Activated CD4-positive, alpha-beta T cell treated with anti-CD3 and anti-CD28 coated beads, Interleukin-10, Interleukin-2, amounts not matched to agents 100 ng/mL and 50 ng/mL, durations not matched to agents 16 hours and 8 hours (primary cell): ENCODE results near the gene TRIM33.
"Not testable (repeated sequence)": the region's sequence is repeated elsewhere in the genome, so short reads cannot be mapped to it uniquely, and the experiment has no call there.

ENCODE experiments used
- DNase-seq: peaks from one replicate; pipeline ENCODE4 v3.0.0-alpha.2; 2020

Gene TRIM33

GRCh38 chr1:114462341-114462740 is 48.7 kb downstream of the TRIM33 start:
- DNase-seq = no peak

- DNase-seq = peak; percentile 71
These were observed 52.7 kb downstream of the TRIM33 start for GRCh38 chr1:114458237-114458777.

- no peak for DNase-seq
These were observed 53.2 kb downstream of the TRIM33 start for GRCh38 chr1:114457675-114458236.

GRCh38 chr1:114456586-114456985 is 54.4 kb downstream of the TRIM33 start:
- no peak for DNase-seq

DNA sequence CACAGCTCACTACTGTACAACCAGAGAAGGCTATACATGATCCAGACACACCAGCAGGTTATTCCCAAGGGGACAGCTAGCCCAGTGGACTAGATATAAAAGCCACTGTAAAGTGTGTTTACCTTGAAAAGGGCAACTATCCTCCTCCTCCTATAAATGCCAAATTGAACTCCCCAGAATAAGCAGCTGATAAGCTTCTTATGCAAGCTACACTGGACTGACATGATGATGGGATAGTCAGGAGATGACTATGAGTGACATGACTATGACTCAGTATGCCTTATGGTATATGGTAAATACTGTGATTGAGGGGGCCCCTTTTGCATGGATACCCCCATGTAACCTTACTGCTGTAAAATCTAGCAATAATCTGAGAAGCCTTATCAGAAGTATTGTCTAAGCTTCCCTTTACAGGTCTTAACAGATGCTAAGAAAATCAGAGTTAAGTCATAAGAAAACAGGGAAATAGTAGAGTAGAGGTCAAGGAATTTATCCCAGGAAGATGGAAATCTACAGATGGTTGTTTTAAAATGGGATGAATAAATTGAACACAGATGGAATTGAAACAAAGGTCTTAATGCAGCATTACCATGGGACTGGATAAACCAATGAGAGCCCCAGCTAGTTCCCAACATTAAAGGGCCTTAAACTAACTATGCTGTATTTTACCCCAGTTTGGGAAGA is 55.8 kb downstream of the TRIM33 start:
- DNase-seq = no peak

DNA sequence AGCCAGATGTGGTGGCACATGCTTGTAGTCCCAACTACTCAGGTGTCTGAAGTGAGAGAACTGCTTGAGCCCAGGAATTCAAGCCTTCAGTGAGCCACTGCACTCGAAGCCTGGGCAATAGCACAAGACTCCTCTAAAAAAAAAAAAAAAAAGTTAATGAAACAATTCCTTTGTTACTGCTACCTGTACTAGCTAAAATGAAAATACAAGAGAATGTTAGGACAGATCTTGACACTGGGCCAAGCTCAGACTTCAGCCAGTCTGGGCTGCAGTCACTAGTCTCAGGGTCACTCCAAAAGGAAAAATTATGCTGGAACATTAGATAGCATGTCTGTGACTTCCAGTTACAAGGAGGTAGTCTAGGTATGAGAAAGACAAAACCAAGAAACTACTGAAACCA is 56.5 kb downstream of the TRIM33 start:
- no peak for DNase-seq

DNA sequence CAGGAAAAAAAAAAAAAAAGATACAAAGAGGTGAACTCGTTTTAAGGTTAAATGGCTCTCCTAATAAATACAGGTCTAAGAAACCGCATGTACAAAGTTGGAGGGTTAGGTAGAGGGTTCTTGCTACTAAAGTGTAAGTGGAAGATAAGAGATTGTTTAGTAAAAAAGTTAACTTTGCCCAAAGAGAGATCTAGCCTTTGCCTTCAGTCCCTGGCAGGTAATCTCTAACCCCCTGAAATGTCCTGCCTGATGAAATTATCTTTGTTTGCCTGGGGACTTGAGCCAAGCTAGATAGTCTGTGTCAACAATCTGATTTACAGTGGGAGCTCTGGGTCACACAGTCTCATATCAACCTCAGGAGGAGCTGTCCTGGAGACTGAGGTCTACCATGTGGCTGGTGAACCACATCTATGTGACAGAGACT is 57.6 kb downstream of the TRIM33 start:
- no peak for DNase-seq

DNA sequence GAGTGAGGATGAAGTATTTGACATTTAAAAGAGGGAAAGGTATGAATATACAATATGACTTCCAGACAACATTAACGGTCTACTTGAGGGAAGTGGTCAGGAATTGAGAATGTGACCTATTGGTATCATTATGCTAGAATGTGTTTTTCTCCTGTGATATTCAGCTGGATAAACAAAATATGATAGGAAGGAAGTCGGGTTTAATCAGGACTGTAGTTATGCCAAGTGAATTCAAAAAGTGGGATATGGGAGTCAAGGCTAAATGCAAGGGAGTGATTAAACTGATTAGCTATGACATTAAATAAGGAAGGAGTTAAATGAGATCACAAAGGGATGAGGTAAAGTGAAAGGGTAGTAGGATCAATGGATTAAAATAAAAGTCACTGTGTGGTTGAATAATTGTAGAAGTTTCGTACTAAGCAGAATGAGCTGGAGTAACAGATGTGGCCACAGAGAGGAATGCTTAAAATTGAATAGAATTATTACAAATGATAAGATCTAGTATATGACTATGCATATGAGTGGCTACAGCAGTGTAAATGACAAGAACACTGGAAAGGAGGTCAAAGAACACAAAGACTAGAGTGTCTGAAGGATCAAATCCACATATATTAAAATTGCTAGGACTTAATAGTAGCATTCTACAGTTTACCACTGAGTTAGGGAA is 62.5 kb downstream of the TRIM33 start:
- no peak for DNase-seq

- DNase-seq = no peak
These were observed 64.8 kb downstream of the TRIM33 start for GRCh38 chr1:114446198-114446597.

GRCh38 chr1:114443226-114443625 is 67.8 kb downstream of the TRIM33 start:
- DNase-seq = not testable (repeated sequence)

DNA sequence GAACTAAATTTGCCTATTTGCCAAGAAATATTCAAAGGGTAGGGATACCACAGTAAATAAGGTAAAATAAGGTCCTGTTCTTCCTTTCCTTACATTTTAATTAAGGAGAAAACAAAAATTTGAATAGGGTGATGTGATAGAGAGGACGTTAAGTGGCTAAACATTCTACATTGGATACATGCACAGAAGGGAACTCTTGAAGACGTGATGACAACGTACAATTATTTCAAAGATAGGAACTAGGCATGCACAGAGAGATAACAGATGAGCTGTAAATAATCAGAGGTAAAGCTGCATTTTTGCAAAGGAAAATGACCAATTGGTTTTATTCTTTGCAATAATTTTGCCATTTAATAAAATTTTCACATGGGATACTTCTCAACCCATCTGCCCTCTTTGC is 69.7 kb downstream of the TRIM33 start:
- DNase-seq = no peak

DNA sequence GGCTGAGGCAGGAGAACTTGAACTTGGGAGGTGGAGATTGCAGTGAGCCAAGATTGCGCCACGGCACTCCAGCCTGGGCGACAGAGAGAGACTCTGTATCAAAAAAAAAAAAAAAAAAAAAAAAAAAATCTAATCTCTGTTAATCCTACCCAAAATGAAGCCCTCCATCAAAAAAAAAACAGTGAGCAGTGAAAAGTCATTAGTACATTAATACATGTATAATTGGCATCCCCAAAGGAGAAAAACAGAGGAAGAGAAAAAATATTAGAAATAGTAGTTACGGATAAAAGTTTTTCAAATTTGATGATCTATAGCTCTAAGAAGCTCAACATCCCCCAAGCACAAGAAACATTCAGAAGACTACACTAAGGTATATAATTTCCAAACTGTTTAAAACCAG is 71.6 kb downstream of the TRIM33 start:
- DNase-seq = no peak

DNA sequence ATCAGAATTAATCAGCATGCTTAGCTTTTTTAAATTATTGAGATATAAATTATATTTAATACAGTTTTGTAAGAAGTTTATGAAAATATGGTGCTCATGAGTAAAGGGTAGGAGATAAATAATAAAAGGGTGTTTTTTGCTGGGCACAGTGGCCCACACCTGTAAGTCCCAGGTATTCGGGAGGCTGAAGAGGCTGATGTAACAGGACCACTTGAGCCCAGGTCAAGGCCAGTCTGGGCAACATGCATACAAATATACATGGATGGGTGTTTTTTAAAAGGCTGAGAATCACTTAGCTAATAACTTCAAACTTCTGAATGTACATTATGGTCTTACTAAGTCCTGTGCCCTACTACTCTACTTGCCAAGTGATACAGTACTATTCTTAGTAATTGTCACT is 73.2 kb downstream of the TRIM33 start:
- DNase-seq = no peak

DNA sequence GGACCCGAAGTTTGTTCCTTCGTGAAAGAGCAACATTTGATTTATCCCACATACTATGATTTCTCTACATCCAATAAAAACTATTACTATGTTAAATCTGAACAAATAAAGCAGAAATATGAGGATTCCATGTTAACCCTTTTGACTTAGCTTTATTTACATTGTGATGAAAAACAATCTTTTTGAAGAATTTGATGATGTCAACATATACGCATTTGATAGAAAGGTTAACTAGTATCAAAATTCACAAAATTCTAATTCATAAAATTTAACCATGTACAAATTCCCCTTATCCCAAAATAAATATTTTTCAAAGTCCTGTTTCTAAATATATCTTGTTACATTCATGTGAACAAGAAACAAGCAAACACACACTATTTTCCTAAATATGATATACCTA is 74.2 kb downstream of the TRIM33 start:
- no peak for DNase-seq

- no peak for DNase-seq
These were observed 75.8 kb downstream of the TRIM33 start for GRCh38 chr1:114435088-114435715.

DNA sequence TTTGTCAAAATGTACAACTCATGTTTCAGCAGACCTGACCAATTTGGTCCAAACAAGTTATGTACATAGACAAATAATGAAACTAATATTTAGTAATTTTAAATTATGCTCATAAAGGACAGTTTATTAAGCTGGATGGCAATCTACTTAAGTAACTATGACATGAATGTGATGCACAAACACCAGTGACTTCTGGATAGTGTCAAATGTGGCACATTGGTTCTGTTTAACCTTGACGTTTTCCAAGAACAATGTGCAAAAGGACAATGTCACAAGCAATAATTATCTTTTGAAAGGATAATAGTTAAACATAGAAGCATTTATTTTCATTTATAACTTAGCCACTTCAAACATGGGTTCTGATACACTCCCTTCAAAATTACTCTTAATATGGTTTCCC is 80.0 kb downstream of the TRIM33 start:
- no peak for DNase-seq

DNA sequence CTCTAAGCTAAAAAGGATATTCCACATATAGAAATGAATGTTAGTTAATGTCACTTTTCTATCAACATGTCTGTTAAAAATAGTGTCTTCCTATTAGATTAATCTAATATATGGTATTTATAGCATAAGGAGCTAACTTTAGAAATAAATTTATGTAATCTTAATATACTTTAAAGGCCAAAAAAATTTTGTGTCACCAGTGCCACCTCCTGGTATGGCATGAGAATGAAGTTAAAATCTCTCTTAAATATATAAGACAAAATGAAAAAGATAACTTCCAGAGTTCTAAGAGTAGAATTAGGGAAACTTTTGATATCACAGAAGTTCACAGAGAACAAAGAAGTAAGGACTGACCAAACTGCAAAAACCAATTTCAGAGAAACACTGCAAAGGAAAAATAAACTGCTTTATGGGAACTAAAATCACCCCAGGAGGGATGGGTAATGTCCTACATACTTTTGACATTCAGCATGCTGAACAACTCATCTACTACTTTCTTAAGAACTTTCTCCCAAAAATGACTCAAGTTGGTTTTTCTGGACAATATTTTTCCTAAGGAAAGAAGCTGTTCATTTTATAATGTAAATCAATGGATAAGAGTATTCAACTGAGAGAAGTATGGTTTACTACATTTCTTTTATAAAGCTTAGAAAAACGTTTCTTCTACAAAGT is 82.8 kb downstream of the TRIM33 start:
- DNase-seq = peak; percentile 9

DNA sequence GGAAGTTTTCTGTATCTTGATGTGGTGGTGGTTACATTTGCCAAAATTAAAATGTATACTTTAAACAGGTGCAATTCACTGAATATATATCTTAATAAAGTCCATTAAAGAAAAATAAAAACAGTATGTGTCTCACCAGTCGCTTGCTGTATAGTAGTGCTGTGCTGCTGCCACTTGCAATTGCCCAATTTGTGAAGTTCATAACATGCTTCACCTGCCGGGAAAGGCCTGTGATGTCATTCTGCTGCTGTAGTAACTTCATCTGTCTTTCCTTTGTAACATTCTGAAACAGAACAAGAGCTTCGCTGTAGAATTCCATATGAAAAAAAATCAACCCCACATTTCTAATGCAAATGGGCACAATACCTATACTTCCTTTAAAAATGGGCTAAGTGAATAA is 83.4 kb downstream of the TRIM33 start:
- no peak for DNase-seq

GRCh38 chr1:114423455-114423854 is 87.5 kb downstream of the TRIM33 start:
- DNase-seq = no peak

- DNase-seq = not testable (repeated sequence)
These were observed 92.1 kb downstream of the TRIM33 start for GRCh38 chr1:114418948-114419347.

GRCh38 chr1:114397601-114398000 is 113.4 kb downstream of the TRIM33 start:
- DNase-seq = no peak

DNA sequence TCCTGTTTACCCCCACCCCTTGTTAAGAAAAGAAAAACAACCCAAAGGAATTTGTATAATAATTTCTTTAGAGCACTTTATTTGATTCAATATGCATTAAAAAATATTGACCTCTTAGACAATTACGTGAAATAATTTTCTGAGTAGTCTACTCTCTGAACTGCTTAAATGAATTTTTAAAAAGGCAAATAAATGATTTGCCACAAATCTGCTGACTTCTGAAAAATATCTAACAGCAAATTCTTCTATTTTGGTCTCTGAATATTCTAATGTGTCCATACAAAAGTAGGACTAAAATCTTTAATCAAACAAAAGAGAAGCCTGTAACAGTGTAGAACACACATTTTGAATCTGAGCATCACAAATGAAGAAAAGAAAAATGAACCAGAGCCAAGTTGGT is 115.1 kb downstream of the TRIM33 start:
- DNase-seq = no peak

- DNase-seq = peak; percentile 34
These were observed 120.0 kb downstream of the TRIM33 start for GRCh38 chr1:114390960-114391359.
